GM19238 (cell line): ENCODE measurements around the gene AGFG1.
A peak's percentile ranks its signal among the peaks of the same experiment; 100 is the strongest.
"Not testable (repeated sequence)": the region's sequence is repeated elsewhere in the genome, so short reads cannot be mapped to it uniquely, and the experiment has no call there.

Experiments
- DNase-seq: peaks from one replicate; pipeline ENCODE4 v3.0.0; 2011; ENCODE audit warnings: low spot score; ENCODE audit not compliant: insufficient read length

The AGFG1 gene

DNA sequence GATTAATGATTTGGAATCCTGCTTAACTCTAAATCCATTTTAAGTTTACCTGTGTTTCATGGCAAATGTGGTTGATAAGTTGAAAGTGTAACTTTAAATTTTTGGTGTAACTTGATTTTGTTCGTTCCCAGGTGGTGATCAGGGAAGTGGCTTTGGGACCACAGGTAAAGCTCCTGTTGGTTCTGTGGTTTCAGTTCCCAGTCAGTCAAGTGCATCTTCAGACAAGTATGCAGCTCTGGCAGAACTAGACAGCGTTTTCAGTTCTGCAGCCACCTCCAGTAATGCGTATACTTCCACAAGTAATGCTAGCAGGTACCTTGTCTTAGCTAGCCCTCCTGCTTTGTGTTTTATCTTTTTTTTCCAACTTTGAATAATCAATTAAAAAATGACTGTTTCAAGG lies 62.8 kb downstream of the AGFG1 start:
- no peak for DNase-seq

DNA sequence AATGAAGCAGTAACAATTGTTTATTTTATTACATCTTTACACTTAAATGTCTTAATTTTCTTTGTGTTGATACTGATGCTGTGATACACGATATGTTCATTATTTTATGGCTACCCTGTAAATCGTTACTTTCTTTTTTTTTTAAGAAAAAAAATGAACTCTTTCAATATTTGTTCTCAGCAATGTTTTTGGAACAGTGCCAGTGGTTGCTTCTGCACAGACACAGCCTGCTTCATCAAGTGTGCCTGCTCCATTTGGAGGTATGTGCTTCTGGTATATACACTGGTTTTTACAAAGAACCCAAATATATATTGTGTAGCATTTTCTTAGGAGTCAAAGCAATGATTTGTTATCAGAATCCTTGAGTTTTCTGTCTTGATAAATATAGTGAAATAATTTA lies 64.5 kb downstream of the AGFG1 start:
- no peak for DNase-seq

DNA sequence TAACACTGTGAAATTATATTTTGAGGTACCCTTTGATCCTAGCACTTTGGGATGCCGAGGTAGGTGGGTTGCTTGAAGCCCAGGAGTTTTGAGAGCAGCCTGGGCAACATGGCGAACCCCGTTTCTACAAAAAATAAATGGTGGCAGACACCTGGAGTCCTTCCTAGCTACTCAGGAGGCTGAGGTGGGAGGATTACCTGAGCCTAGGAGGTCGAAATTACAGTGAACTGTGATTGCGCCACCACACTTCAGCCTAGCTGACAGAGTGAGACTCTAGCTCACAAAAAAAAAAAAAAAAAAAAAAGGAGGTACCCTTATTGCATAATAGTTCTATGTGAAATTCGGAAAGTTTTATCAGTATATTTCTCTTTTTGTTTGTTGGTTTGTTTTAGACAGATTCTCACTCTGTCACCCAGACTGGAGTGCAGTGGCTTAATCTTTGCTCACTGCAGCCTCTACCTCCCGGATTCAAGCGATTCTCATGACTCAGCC lies 67.6 kb downstream of the AGFG1 start:
- no peak for DNase-seq

DNA sequence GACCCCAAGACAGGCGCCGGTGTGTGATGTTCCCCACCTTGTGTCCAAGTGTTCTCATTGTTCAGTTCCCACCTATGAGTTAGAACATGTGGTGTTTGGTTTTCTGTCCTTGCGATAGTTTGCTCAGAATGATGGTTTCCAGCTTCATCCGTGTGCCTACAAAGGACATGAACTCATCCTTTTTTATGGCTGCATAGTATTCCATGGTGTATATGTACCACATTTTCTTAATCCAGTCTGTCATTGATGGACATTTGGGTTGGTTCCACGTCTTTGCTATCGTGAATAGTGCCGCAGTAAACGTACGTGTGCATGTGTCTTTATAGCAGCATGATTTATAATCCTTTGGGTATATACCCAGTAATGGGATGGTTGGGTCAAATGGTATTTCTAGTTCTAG lies 68.4 kb downstream of the AGFG1 start:
- DNase-seq = not testable (repeated sequence)

DNA sequence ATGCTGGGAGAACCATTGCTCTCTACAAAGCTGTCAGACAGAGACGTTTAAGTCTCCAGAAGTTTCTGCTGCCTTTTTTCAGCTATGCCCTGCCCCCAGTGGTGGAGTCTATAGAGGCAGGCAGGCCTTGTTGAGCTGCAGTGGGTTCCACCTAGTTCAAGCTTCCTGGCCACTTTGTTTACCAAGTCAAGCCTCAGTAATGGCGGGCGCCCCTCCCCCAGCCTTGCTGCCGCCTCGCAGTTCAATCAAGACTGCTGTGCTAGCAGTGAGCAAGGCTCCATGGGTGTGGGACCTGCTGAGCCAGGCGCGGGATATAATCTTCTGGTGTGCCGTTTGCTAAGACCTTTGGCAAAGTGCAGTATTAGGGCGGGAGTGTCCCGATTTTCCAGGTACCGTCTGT lies 74.0 kb downstream of the AGFG1 start:
- DNase-seq = no peak

DNA sequence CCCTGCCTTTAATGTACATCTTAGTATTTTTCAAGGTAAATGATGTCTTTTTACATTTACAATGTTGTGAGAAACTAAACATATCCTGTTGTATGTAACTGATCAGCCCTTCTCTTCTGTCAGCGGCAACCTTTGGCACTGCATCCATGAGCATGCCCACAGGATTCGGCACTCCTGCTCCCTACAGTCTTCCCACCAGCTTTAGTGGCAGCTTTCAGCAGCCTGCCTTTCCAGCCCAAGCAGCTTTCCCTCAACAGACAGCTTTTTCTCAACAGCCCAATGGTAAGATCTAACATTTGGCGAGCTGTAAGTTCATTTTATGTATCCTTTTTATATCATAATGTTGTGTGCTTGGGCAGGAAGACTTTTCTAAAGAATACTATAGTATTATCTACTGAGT lies 79.9 kb downstream of the AGFG1 start:
- DNase-seq = no peak

DNA sequence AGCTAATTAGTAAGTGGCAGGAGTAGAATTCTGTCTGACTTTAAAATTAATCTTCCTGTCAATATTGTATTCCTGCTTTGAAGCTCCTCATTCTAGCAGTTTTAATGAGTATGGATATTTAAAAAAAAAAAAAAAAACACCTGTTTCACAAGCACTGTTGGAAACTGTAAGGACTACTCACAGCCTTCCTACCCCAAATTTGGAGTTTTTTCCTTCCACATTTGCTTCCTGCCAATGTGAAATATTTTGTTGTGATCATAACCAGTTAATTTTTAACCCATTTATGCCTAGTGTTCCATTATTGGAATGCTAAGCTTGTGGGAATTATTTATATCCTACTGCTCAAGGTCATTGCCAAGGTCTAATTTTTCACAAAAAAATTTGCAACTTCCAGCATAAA lies 90.6 kb downstream of the AGFG1 start:
- no peak for DNase-seq

DNA sequence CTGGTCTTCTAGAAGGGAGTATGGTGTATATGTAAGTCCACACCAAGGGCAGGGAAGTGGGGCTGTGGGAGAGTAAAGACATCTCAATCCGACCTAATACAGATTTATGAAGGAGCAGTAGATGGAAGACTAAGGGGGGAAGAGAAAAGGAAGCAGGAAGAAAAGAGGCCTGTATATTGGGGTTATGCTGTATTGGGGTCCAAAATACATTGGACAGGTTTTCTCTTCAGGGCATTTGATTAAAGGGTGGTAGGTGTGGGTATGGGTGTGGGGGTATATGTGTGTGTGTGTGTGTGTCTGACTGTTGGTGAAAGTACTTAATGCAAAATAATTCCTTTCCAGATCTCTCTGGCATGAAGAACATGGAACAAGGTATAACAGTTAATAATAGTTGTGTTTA lies 93.1 kb downstream of the AGFG1 start:
- DNase-seq = no peak

DNA sequence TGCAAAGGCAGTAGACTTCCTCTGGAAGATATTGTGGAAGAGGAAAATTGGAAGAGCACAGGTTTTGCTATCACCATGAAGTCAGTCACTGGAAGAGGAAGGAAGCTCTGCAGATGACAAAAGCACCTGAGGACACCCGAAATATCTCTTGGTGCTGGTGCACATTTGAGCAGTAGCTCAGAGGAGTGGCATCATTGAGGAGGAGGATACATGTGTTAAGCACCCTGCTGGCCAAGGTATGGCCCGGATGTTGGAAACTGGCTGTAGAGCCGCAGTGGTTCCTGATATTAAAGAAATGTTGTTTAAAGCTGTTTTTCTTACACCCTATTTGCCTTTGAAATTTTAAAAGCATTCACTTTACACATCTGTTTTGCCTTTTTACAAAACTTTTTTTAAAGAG lies 94.1 kb downstream of the AGFG1 start:
- no peak for DNase-seq

DNA sequence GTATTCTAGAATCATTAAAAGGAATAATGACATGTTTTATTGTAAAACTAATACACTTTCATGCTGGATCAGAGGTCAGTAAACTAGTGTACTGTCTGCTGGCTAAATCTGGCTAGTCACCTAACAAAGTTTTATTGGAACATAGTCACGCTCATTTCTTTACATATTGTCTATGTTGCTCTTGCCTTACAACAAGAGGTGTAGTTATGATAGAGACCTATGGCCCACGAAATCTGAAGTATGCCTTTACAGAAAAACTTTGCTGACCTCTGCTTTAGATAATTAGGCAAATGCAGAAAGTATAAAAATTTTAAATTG lies 96.9 kb downstream of the AGFG1 start:
- DNase-seq = no peak

DNA sequence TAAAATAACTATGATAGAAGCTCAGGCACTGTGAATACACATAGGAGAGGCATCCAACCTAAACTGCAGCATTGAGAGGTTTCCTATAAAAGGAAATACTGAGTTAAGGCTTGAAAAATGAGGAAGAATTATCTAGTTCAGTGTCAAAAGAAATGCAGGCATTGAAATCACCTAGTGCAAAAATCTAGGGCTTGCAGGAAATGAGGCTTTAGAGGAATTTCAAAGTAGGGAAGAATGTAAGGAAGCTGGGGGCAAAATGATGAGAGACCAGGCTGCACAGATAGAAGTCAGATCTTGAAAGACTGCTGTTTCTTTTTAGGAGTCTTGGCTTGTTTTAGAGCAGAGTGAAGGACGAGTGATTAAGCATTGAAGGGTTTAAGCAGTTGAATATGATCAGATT lies 98.7 kb downstream of the AGFG1 start:
- no peak for DNase-seq

DNA sequence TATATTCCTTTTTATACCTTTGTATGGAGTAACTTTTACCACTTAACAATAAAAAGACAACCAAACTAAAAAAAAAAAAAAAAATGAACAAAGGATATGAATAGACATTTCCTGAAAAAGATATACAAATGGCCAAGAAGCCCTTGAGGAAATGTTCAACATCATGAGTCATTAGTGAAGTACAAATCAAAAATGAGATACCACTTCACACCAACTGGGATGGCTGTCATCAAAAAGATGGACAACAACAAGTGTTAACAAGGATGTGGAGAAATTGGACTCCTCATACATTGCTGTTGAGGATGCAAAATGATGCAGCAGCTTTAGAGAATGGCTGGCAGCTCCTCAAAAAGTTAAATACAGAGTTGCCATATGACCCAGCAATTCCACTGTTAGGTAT lies 104.2 kb downstream of the AGFG1 start:
- no peak for DNase-seq

DNA sequence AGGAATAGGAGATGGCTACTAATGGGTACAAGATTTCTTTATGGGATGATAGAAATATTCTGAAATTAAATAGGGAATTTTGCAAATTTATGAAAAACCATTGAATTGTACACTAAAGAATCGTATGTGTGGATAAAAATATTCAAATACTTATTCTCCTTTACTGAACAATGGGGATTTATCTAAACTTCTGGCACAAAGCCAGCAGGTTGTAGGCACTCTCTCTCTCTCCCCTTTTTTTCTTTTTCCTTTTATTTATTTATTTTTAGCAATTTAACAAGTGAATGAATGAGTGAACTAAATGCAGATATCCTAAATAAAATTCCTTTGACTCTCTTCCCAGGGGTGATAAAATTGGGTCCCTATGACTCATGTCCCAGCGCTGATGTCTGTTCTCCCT lies 104.9 kb downstream of the AGFG1 start:
- DNase-seq = no peak

DNA sequence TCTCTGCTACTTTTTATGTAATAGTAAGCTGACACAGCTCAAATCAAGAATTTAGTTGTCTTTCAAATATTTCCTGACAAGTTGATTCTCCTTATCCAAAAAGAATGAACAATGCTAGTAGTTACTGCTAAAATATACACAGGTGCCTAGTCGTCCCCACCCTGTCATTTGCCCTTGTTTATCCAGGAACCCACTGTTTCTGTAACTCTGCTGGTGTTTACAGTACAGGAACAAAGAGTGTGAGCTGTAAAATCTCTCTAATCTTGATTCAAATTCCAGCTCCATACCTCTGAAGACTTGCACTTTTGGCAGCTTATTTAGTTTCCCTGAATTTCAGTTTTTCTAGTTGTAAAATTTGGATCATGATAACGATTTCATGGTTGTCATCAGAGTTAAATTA lies 105.6 kb downstream of the AGFG1 start:
- no peak for DNase-seq

DNA sequence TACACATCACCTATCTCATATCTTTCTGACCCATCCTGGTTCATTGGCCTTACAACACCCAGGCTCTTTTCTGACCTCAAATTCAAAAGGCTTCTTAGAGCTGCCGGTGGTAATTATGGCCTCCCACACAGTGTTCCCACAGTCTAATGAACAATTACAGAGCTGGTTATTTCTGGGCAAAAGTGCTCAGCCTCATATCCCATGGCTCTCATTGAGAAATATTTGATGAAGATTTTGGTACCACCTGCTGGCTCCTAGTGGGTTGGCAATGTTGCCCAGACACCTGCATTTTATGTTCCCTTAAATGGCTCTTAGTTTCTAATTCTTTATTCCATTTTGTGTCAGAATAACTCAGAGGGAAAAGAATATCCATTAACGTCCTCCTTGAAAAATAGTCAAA lies 106.7 kb downstream of the AGFG1 start:
- no peak for DNase-seq

DNA sequence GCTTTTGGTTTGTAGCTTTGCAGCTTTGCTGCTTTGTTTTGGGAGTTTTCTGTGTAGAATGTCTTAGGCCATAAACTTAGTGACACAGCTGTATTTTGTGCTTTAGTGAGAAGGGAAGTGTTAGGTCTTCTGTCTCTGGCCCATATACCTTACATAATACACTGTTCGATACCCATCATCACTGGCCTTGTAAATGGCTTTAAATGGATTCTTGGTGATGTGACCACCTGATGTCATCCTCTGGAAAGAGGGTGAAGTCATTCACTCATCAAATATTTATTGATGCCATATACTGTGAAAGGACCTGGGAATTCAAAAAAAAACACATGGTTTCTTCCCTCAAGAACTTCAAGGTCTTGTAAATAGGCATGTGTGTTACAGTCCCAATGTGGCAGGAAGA lies 107.8 kb downstream of the AGFG1 start:
- DNase-seq = no peak

DNA sequence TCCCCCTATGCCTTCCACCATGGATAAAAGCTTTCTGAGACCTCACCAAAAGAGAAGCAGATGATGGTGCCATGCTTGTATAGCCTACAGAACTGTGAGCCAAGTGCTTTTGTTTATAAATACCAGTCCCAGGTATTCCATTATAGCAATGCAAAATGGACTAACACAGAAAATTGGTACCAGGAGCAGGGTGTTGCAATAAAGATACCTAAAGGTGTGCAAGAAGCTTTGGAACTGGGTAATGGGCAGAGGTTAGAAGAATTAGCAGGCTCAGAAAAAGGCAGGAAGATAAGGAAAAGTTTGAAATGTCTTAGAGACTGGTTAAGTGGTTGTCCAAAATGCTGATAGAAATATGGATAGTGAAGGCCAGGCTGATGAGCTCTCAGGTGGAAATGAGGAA lies 110.4 kb downstream of the AGFG1 start:
- DNase-seq = no peak

DNA sequence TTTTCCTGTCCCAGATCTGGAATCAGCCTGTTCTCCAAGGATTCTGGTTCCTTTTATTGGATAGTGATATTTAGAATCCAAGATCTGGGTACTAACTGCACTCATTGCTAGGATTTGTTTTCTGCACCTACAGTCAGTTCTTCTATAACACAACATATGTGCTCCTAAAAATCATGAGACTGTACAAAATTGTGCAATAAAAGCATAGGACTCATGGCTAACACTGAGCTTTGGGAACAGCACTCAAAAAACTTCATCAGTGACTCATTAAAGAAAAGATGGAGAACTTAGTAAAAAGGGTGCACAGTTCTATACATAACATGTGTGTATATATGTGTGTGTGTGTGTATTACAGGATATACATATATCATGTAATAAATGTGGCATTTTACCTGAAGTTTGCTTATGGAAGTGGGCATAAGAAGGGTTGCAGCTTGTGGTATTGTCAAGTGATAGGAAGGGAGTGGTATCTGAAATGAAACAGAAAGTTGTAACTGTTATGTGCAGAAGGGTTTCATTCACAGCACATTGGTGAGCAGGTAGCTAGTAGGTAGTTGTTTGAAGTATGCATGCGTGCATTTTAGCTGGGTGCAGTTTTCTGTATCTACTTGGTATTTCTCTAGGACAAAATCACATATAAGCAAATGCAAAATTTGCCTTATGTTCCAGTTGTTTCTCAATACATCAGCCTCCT lies 120.9 kb downstream of the AGFG1 start:
- peak; percentile 18 for DNase-seq

DNA sequence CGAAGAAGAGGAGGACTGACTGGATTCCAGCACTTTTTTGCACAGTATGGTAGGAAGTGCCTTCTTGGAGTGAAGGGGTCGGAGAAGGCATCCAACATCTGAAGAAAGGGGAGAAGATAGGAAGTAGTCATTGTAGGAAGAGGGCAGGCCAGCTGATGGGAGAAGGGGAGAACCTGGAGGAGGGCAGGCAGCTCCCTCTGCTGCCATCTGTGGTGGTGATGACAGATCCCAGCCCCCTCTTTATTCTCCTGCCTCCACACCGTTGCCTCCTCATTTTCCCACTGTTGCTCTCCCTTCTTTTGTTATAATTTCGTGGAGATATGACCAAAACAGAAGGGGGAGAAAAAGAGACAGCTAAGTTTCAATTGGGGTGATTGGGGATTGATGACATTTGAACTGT lies 123.8 kb downstream of the AGFG1 start:
- no peak for DNase-seq

DNA sequence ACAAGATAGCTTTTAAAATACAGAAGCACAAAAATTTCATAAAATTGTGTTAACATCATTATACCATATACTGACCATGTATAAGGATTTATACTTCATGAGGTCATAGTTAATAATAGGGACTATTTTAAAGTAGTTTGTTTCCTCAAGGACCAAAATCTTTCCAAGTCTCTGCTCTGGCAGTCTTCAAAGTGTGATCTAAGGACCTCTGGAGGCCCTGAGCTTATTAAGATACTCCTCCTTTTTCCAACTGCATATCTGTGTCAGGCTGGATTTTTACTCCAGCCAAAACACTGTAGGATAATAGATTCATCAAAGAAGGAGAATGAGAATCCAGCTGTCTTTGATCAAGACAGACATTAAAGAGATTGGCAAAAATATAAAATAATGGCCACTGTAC lies 125.1 kb downstream of the AGFG1 start:
- DNase-seq = no peak

DNA sequence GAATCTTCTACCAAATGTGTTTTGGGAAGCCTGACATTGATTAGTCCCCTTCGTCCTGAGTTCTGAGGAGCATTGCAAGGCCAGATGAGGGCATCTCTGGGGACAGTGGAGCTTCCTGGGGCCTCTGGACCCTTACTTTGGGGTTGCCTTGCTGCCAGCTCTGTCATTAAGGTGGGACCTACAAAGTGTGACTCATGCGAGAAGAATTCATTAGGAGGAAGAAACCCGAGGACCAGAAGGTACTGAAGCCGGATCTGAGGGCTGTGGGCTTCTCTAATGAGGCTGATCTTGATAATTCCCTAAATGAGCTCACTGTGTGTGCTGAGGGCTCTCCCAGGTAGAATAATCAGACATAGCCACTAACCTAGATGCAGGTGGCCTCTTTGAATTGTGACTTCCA lies 126.0 kb downstream of the AGFG1 start:
- no peak for DNase-seq

DNA sequence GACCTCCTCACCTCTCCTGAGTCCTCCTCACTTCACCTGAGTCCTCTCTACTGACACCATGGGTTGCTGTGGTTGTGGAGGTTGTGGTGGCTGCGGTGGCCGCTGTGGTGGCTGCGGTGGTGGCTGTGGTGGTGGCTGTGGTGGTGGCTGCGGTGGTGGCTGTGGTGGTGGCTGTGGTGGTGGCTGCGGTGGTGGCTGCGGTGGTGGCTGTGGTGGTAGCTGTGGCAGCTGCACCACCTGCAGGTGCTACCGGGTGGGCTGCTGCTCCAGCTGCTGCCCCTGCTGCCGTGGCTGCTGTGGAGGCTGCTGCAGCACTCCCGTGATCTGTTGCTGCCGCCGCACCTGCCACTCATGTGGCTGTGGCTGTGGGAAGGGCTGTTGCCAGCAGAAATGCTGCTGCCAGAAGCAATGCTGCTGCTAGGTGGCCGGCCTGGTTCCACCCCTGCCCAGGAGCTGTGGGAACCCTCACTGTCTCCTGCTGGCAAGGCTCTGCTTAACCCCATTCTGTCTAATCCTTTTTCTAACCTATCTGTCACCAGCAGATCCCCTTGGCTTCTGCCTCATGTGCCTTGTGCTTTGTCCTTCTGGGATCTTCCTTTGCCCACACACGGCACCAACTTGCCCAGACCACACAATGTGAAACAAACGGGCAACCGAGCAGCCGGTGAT lies 127.0 kb downstream of the AGFG1 start, which contains the start of gene SCYGR2:
Gene SCYGR2 (plus strand): TSS at position 59 of the 669 bp plus-strand sequence. CDS start 0 bp downstream, at position 59.
- DNase-seq = not testable (repeated sequence)

DNA sequence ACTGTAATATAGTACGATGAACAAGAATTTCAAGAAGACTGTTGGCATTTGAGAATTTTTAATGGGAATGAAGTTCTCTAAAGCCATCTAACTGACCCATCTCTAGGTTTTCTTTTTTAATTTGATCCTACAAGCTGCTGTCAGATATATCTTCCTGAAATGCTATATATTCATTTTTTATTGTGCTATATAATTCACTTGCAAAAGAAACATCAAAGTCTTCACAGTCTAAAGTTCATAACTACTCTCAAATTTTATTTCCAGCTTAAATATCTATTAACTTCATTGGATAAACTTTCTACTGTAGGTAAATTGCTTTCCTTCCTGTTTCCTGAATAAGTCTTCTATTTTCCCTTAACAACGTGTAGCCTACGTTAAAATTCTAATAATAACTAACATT lies 130.4 kb downstream of the AGFG1 start:
- no peak for DNase-seq
